Pancreas (tissue), 10 donors: Measurements from ENCODE around the gene BMERB1. TPM values are rescaled to one million over a fixed set of nuclear protein-coding genes. Genes with fewer than 3 reads are reported as not detected.

Experiments used
- ATAC-seq, 4 donors: fragments of 200-7000 bp; cut with Tn5 transposase; one replicate each; pipeline versions ENCODE4 v1.8.0 to v1.9.1; 2020; ENCODE audit warnings: mild to moderate bottlenecking in 4 of 4, moderate library complexity in 4 of 4
- DNase-seq, 6 donors: peaks; one replicate each; pipeline ENCODE4 v3.0.0-alpha.2; 2020
- FAIRE-seq: peaks from 2 replicates; lab custom pipeline; 2012; peaks lifted over from hg19 to GRCh38; lab: Jason Lieb, UNC
- H3K27ac ChIP-seq, 4 donors: fragments of 200-600 bp; sonication (generic); 1 replicate in 3 of 4; 2 replicates in 1 of 4; pipeline versions ENCODE4 v1.5.0 to v1.8.0; 2020
- H3K27me3 ChIP-seq, 4 donors: fragments of 200-600 bp; one replicate each; pipeline ENCODE4 v1.8.0; 2021
- H3K36me3 ChIP-seq, 3 donors: fragments of 200-600 bp; sonication (generic) in 1 of 3; one replicate each; pipeline versions ENCODE4 v1.5.0 to v1.8.0; 2020 to 2021
- H3K4me1 ChIP-seq, 3 donors: fragments of 200-600 bp; one replicate each; pipeline ENCODE4 v1.8.0; 2021
- H3K4me3 ChIP-seq, 4 donors: fragments of 200-600 bp; sonication (generic) in 2 of 4; one replicate each; pipeline versions ENCODE4 v1.5.0 to v1.8.0; 2020 to 2021
- H3K9me3 ChIP-seq, 4 donors: fragments of 200-600 bp; one replicate each; pipeline ENCODE4 v1.8.0; 2021
- WGBS, 2 donors: extraction: QIAGEN DNeasy Blood & Tissue Kit; methylation state at CpG; one replicate each; pipeline ENCODE4 v1.1.7; 2013; 5-methylcytosine and 5-hydroxymethylcytosine counted together
- intact Hi-C, 3 donors: fragments of 100-400 bp; cut with DNase I; formaldehyde crosslinking; loops; one replicate each; pipeline versions ENCODE4 v1.11.1 to v1.14.2; 2022
- polyA plus RNA-seq, 2 donors: library from polyadenylated mRNA; stranded (reverse); fragments of 200-250 nt; gene quantifications; one replicate each; pipeline ENCODE4 v1.2.3, GENCODE V29; 2013
- total RNA-seq, 6 donors: library from RNA; stranded (reverse); fragmentation: NEBNext Ultra II Directional in 4 of 6; extraction: Animal tissue kit (Norgen Biotek cat#: 25700) in 4 of 6; gene quantifications; one replicate each; pipeline versions ENCODE4 v1.2.1 to v1.2.4, GENCODE V29; 2021 to 2023
- TF ChIP-seq, protein P1 (sequence below), 4 donors: fragments of 200-600 bp; sonication (generic) in 3 of 4; IDR thresholded peaks; one replicate each; pipeline versions ENCODE4 v1.5.0 to v1.8.0; 2021; ENCODE audit warnings: antibody characterized with exemption in 4 of 4
- donor health status: healthy with polysubstance abuse.
- donor health status: DM: no; HTN: no; CAD: no; lungs with moderate emphysema.
- donor health status: DM: no; HTN: no; CAD: no.
- donor health status: control.
- donor health status: control.
- donor health status: Bipolar disorder and iron deficiency.
- donor health status: DM: yes; HTN: yes; CAD: no.
- donor health status: DM: no; HTN: no; CAD: no.
- donor health status: DM: no; HTN: no; CAD: no.
- donor health status: DM: yes; HTN: yes; CAD: no.

The BMERB1 gene
- total and polyA plus RNA-seq, 8 donors, result 10.3 to 21.7 (median 17.5) TPM

DNA sequence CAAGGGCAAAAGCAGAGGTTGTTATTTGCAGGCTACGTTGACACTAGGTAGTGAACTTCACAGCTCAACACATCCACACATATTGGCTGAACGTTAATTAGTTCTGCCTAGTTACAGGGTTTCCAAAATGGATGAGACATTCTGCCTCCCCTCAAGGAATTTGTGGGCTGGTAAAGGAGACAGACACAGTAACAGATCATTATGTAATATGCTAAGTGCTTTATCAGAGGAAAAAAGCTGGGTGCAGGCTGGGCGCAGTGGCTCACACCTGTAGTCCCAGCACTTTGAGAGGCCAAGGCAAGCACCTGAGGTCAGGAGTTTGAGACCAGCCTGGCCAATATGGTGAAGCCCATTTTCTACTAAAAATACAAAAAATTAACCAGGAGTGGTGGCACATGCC, 26.2 kb downstream of the BMERB1 start:
- H3K27me3 ChIP-seq, result no peaks in the 10 kb centered on the region
- H3K4me3 ChIP-seq, result no peak overlapping the region
- no peak for DNase-seq
- H3K36me3 ChIP-seq, result no peaks in the 10 kb centered on the region
- WGBS, 2 donors, result 62 to 66% methylated on average over 3 of the region's 3 CpGs
- H3K9me3 ChIP-seq, result no peaks in the 10 kb centered on the region
- no peak for ATAC-seq
- H3K4me1 ChIP-seq, result peaks cover 10 to 21% (median 14%) of the 10 kb centered on the region in 3 donors
- FAIRE-seq, result no peak
- H3K27ac ChIP-seq, result no peak overlapping the region
- TF ChIP-seq, protein P1, sequence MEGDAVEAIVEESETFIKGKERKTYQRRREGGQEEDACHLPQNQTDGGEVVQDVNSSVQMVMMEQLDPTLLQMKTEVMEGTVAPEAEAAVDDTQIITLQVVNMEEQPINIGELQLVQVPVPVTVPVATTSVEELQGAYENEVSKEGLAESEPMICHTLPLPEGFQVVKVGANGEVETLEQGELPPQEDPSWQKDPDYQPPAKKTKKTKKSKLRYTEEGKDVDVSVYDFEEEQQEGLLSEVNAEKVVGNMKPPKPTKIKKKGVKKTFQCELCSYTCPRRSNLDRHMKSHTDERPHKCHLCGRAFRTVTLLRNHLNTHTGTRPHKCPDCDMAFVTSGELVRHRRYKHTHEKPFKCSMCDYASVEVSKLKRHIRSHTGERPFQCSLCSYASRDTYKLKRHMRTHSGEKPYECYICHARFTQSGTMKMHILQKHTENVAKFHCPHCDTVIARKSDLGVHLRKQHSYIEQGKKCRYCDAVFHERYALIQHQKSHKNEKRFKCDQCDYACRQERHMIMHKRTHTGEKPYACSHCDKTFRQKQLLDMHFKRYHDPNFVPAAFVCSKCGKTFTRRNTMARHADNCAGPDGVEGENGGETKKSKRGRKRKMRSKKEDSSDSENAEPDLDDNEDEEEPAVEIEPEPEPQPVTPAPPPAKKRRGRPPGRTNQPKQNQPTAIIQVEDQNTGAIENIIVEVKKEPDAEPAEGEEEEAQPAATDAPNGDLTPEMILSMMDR (IDR thresholded peaks at IDR 0.05), result no peak
- intact Hi-C loops, result no loop called here

DNA sequence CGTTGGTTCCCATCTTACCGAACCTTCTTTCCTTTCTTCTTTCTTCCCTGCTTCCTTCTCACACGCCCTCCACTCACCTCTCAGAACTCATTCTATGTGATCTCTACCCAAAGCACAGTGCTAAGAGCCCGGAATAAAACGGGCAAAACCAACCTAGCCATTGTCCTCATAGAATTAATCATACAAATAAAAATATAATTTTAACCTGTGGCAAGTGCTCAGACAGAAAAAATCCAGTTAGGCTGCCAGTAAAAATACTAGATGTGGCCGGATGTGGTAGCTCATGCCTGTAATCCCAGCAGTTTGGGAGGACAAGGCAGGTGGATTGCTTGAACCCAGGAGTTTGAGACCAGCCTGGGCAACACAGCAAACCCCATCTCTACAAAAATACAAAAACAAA, 27.0 kb downstream of the BMERB1 start:
- Histone ChIP-seq H3K27ac (no peak overlapping the region), H3K4me3 (no peak overlapping the region), H3K4me1 (peaks cover 6 to 16% (median 10%) of the 10 kb centered on the region in 3 donors), H3K9me3 (no peaks in the 10 kb centered on the region), H3K27me3 (no peaks in the 10 kb centered on the region), H3K36me3 (no peaks in the 10 kb centered on the region)
- TF ChIP-seq, protein P1 (IDR thresholded peaks at IDR 0.05), result no peak
- WGBS, 2 donors, result 84 to 88% methylated on average over 6 of the region's 6 CpGs
- intact Hi-C loops, result no loop called here
- DNase-seq, result no peak
- ATAC-seq, result no peak
- no peak for FAIRE-seq

DNA sequence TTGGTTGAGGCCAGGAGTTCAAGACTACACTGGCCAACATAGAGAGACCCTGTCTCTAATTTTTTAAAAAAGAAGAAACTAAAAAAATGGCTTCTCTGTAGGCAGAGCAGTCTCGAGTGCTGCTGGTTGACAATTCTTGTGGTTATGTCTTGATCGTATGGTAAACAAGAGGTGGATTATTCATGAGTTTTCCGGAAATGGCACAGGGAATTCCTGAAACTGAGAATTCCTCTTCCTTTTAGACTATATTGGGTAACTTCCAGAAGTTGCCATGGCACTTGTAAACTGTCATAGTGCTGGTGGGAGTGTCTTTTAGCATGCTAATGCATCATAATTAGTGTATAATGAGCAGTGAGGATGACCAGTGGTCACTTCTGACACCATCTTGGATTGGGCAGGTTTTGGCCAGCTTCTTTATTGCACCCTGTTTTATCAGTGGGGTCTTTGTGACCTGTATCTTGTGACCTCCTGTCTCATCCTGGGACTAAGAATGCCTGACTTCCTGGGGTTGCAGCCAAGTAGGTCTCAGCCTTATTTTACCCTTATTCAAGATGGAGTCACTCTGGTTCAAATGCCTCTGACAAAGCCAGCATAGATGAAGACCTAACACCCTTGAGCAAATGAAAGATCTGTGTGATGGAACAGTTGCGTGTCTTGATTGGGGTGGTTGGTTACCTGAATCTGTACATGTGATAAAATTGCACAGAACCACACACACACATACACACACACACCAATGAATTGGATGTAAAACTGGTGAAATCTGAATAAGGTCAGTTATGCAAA, 30.2 kb downstream of the BMERB1 start:
- Histone ChIP-seq H3K4me3 (no peak overlapping the region), H3K9me3 (no peaks in the 10 kb centered on the region), H3K27me3 (no peaks in the 10 kb centered on the region), H3K36me3 (no peaks in the 10 kb centered on the region), H3K27ac (no peak overlapping the region), H3K4me1 (peaks cover 0 to 8% (median 7%) of the 10 kb centered on the region in 3 donors)
- no peak for ATAC-seq
- TF ChIP-seq, protein P1 (IDR thresholded peaks at IDR 0.05), result no peak
- intact Hi-C loops, result no loop called here
- FAIRE-seq, result no peak
- 82 to 84% methylated on average over 4 of the region's 4 CpGs for WGBS, 2 donors
- DNase-seq, result no peak

DNA sequence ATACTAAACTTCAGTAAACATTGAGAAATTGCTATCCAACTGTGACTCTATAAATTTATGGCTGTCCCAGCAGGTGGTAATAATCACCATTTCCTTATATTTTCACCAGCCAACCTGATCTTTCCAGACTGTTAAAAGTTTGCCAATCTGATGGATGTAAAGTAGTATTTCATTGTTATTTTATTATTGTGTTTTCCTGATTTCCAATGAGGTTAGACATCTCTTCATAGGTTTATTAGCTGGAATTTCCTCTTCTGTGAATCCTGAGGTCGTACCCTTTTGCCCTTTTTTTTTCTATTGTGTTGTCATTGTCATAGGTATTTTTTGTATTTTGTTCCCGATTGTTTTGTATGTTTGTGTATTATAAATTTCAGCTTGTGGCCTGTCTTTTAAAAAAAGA, 31.7 kb downstream of the BMERB1 start:
- intact Hi-C loops, result no loop called here
- Histone ChIP-seq H3K36me3 (no peaks in the 10 kb centered on the region), H3K27ac (no peak overlapping the region), H3K4me1 (peaks cover 0 to 8% (median 7%) of the 10 kb centered on the region in 3 donors), H3K9me3 (no peaks in the 10 kb centered on the region), H3K27me3 (no peaks in the 10 kb centered on the region), H3K4me3 (no peak overlapping the region)
- FAIRE-seq (no peak), DNase-seq (no peak), ATAC-seq (no peak)
- TF ChIP-seq, protein P1 (IDR thresholded peaks at IDR 0.05), result no peak
- 86 to 87% methylated on average over 2 of the region's 2 CpGs for WGBS, 2 donors
